Measurements from ENCODE around the gene SLC1A3. TPM values are rescaled to one million over a fixed set of nuclear protein-coding genes. Genes with fewer than 3 reads are reported as not detected.

Gene SLC1A3
- total RNA-seq, 1 experiment from 2014 or later = 18.6 TPM

GRCh38 chr5:36665628-36666027 lies 59.2 kb downstream of the SLC1A3 start:
- Histone ChIP-seq H3K4ac (ENCODE audit: low read depth, low read length) (no peak overlapping the region), H4K8ac (replicated peaks; ENCODE audit: insufficient read length, low read depth, low read length) (no peak overlapping the region), H3K9ac (ENCODE audit: extremely low read depth, insufficient read length, low read length) (no peak overlapping the region), H3K27ac (ENCODE audit: insufficient read length, low read depth, low read length) (no peak overlapping the region), H3K23ac (ENCODE audit: insufficient read length, low read depth, low read length) (no peak overlapping the region), H2BK120ac (ENCODE audit: low read depth, low read length, poor library complexity, severe bottlenecking) (no peak overlapping the region), H3K23me2 (ENCODE audit: insufficient read length, low read depth, low read length, poor library complexity, severe bottlenecking) (no peaks in the 10 kb centered on the region), H2BK12ac (ENCODE audit: insufficient read length, low read depth, low read length) (no peak overlapping the region), H2BK5ac (ENCODE audit: insufficient read length, low read length) (no peak overlapping the region), H2AFZ (ENCODE audit: low read length) (no peak overlapping the region), H3K79me1 (ENCODE audit: insufficient read depth, low read depth, low read length, poor library complexity, severe bottlenecking) (no peaks in the 10 kb centered on the region), H3K14ac (ENCODE audit: insufficient read depth, low read length) (no peak overlapping the region), H3K56ac (ENCODE audit: insufficient read length, low read depth, low read length) (no peak overlapping the region), H4K20me1 (ENCODE audit: control insufficient read depth, insufficient read depth, insufficient read length) (no peaks in the 10 kb centered on the region), H2AK5ac (ENCODE audit: insufficient read length, low read length) (no peak overlapping the region), H3K4me1 (ENCODE audit: insufficient read depth, low read length) (no peaks in the 10 kb centered on the region; the same call in 1 of the 2 replicates), H3K9me3 (ENCODE audit: control insufficient read depth, low read depth, low read length) (no peaks in the 10 kb centered on the region), H3T11ph (ENCODE audit: low read length) (no peak overlapping the region), H3K79me2 (ENCODE audit: insufficient read depth, low read length) (no peaks in the 10 kb centered on the region), H2BK20ac (ENCODE audit: low read depth, low read length, poor library complexity, severe bottlenecking) (no peak overlapping the region), H4K5ac (ENCODE audit: insufficient read length, low read depth, low read length) (no peak overlapping the region), H3K27me3 (ENCODE audit: insufficient read depth, low read length) (no peaks in the 10 kb centered on the region), H2BK15ac (ENCODE audit: low read depth, low read length) (no peak overlapping the region), H3K4me2 (ENCODE audit: insufficient read depth, insufficient read length, low read length) (no peak overlapping the region), H3K18ac (ENCODE audit: insufficient read length, low read depth, low read length) (no peak overlapping the region), H4K91ac (ENCODE audit: insufficient read length, low read depth, low read length) (no peak overlapping the region)
- WGBS (ENCODE audit: extremely low coverage, insufficient read length, low lambda C conversion rate) = no CpG with 5 or more reads among the region's 3 CpGs
- Mint-ChIP-seq H3K36me3 (ENCODE audit: insufficient read depth in 1 of 3, low read depth in 3 of 3) (peaks cover 0 to 2% (median 0%) of the 10 kb centered on the region in 3 experiments; a peak in 1 of 7 replicates), H3K27me3 (ENCODE audit: low read depth) (no peaks in the 10 kb centered on the region), H3K9me3 (no peaks in the 10 kb centered on the region), H3K27ac (no peak overlapping the region), H3K4me1 (peaks cover 13 to 17% of the 10 kb centered on the region in 2 experiments; a peak in 2 of 4 replicates), H3K4me3 (no peak overlapping the region)
- no peak for DNase-seq
- TF ChIP-seq CTCF (conservative IDR thresholded peaks at IDR 0.05) = no peak

Measured in H9 (cell line).